ENCODE data around the gene SEC22A.
A peak's percentile ranks its signal among the peaks of the same experiment; 100 is the strongest.

The SEC22A gene

GRCh38 chr3:123287962-123288302, 86.2 kb downstream of the SEC22A start:
- no peak for DNase-seq (ENCODE audit: low spot score)

- DNase-seq (ENCODE audit: low spot score): no peak
Observed at GRCh38 chr3:123289391-123290106, 87.8 kb downstream of the SEC22A start.

- no peak for DNase-seq (ENCODE audit: low spot score)
Observed at GRCh38 chr3:123290107-123290930, 88.6 kb downstream of the SEC22A start.

- DNase-seq (ENCODE audit: low spot score): no peak
Observed at GRCh38 chr3:123290962-123291361, 89.2 kb downstream of the SEC22A start.

- DNase-seq (ENCODE audit: low spot score): no peak
Observed at GRCh38 chr3:123291404-123291803, 89.7 kb downstream of the SEC22A start.

- DNase-seq (ENCODE audit: low spot score): peak; percentile 31
Observed at GRCh38 chr3:123292321-123293310, 90.9 kb downstream of the SEC22A start.

GRCh38 chr3:123294296-123294938, 92.7 kb downstream of the SEC22A start:
- no peak for DNase-seq (ENCODE audit: low spot score)

GRCh38 chr3:123295171-123295900, 93.6 kb downstream of the SEC22A start:
- no peak for DNase-seq (ENCODE audit: low spot score)

- no peak for DNase-seq (ENCODE audit: low spot score)
Observed at GRCh38 chr3:123295901-123296250, 94.1 kb downstream of the SEC22A start.

- no peak for DNase-seq (ENCODE audit: low spot score)
Observed at GRCh38 chr3:123296261-123296660, 94.5 kb downstream of the SEC22A start.

- no peak for DNase-seq (ENCODE audit: low spot score)
Observed at GRCh38 chr3:123296836-123297626, 95.3 kb downstream of the SEC22A start.

GRCh38 chr3:123297627-123297899, 95.8 kb downstream of the SEC22A start:
- DNase-seq (ENCODE audit: low spot score): no peak

- no peak for DNase-seq (ENCODE audit: low spot score)
Observed at GRCh38 chr3:123298903-123299302, 97.2 kb downstream of the SEC22A start.

- DNase-seq (ENCODE audit: low spot score): no peak
Observed at GRCh38 chr3:123299581-123299980, 97.8 kb downstream of the SEC22A start.

- no peak for DNase-seq (ENCODE audit: low spot score)
Observed at GRCh38 chr3:123300056-123300455, 98.3 kb downstream of the SEC22A start.

- no peak for DNase-seq (ENCODE audit: low spot score)
Observed at GRCh38 chr3:123300583-123300982, 98.8 kb downstream of the SEC22A start.

- no peak for DNase-seq (ENCODE audit: low spot score)
Observed at GRCh38 chr3:123301331-123302184, 99.8 kb downstream of the SEC22A start.

- DNase-seq (ENCODE audit: low spot score): no peak
Observed at GRCh38 chr3:123302961-123303360, 101.2 kb downstream of the SEC22A start.

GRCh38 chr3:123303976-123304560, 102.3 kb downstream of the SEC22A start:
- DNase-seq (ENCODE audit: low spot score): no peak
